Measurements from ENCODE around the gene INPP4B.

DNA sequence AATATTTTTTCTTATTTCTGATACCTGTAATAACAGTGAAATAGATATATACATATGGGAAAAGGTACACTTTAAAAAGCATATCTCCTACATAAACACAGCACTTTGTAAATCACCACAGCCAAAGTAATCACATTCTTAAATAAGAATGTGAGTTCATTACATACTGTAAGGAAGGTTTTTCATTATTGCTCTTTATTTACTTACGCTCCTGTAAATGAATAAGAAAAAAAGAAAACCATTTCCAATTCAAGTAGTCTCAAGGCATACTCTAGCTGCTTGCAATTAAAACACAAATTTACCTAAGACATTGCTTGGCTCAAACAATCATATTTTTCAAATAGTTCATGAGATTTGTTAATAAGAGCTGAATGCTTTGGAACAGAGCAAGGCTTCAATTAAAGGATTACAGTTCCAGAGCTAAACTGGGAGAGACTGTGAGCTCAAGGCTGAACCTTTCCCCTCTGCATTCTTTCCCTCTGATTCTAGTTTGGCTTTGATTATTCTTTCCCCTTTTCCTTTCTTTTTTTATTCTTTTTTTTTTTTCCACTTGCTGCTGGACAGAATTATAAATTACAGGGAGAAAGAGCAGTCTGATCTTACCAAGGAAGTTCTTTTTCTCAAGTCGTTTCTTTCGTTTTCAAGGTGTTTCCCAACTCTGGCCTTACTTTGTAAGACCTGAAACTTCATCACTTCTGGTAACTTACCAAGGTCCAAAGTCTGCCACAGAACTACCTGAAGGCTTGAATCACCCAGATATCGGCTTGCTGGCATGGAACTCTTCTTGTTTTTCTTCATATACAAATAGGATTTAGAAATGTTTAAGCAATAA, 278.3 kb downstream of the INPP4B start:
- TF ChIP-seq CTCF (IDR thresholded peaks at IDR 0.05): no peak
- TF ChIP-seq EZH2 (IDR thresholded peaks at IDR 0.05; ENCODE audit: borderline replicate concordance, insufficient read depth, low read depth, low read length, poor library complexity, severe bottlenecking): no peak

All from B cell (primary cell).